ENCODE results near the gene PIN4. TPM values are rescaled to one million over a fixed set of nuclear protein-coding genes. Genes with fewer than 3 reads are reported as not detected.

The PIN4 gene
- total and polyA plus RNA-seq, 2 donors (not counting 3 experiments of a cell fraction or from before 2014, with no cell fraction given) = 4.5 to 10.4 TPM

- Histone ChIP-seq H2AFZ (ENCODE audit: low read depth, low read length) (no peak overlapping the region), H3K79me2 (ENCODE audit: control insufficient read depth, insufficient read depth, low read length) (no peaks in the 10 kb centered on the region), H3K27ac (ENCODE audit: insufficient read depth, low read depth, low read length) (no peak overlapping the region), H3K4me3 (replicated peaks in 1 of 3; ENCODE audit: insufficient read depth in 1 of 3, low read depth in 1 of 3, low read length in 3 of 3) (no peak overlapping the region), H3K4me2 (ENCODE audit: insufficient read depth, low read length) (no peak overlapping the region), H3K27me3 (ENCODE audit: control insufficient read depth in 2 of 2, insufficient read depth in 2 of 2, low read length in 2 of 2) (no peaks in the 10 kb centered on the region), H3K36me3 (ENCODE audit: control insufficient read depth in 2 of 2, extremely low read depth in 1 of 2, insufficient read depth in 2 of 2, low read length in 2 of 2) (peaks cover 5 to 27% of the 10 kb centered on the region in 2 experiments), H4K20me1 (replicated peaks; ENCODE audit: control insufficient read depth, extremely low read depth, insufficient read depth, low read length) (no peaks in the 10 kb centered on the region), H3K4me1 (ENCODE audit: control insufficient read depth, extremely low read depth, insufficient read depth, low read length) (no peaks in the 10 kb centered on the region), H3K9me1 (replicated peaks; ENCODE audit: control insufficient read depth, extremely low read depth, insufficient read depth, low read length) (no peaks in the 10 kb centered on the region), H3K9me3 (replicated peaks; ENCODE audit: control insufficient read depth, insufficient read depth, low read length) (no peaks in the 10 kb centered on the region), H3K9ac (replicated peaks; ENCODE audit: extremely low read depth, insufficient read depth, low read length) (no peak overlapping the region)
- TF ChIP-seq MYC (IDR thresholded peaks at IDR 0.05; ENCODE audit: low read depth, low read length) (no peak), CTCF (IDR thresholded peaks at IDR 0.05; ENCODE audit: extremely low read depth in 1 of 2, insufficient read depth in 1 of 2, low read depth in 1 of 2, low read length in 2 of 2) (no peak), EZH2 (IDR thresholded peaks at IDR 0.05; ENCODE audit: borderline replicate concordance, low read depth, low read length, severe bottlenecking) (no peak), FOS (IDR thresholded peaks at IDR 0.05; ENCODE audit: borderline replicate concordance, insufficient read depth, low read length) (no peak), GATA2 (IDR thresholded peaks at IDR 0.05; ENCODE audit: insufficient read depth, insufficient read length, low read depth, low read length) (no peak), POLR2AphosphoS5 (IDR thresholded peaks at IDR 0.05; ENCODE audit: insufficient read depth, low read depth, low read length) (no peak), MAX (IDR thresholded peaks at IDR 0.05; ENCODE audit: insufficient read depth, insufficient read length) (no peak), POLR2A (IDR thresholded peaks at IDR 0.05; ENCODE audit: low read depth, low read length) (no peak)
- ChIA-PET CTCF (no interaction called here), POLR2A (no interaction called here)
- BruUV-seq (replicated peaks) = no TSS peak
- FAIRE-seq (no peak), DNase-seq (ENCODE audit: low read depth, low spot score) (no peak)
- dilution Hi-C loops (cut with MboI; ENCODE audit: extremely low pct_ligation_motif_present, low sequenced_read_pairs) (no loop called here), intact Hi-C loops (cut with micrococcal nuclease) (no loop called here)
Measured at GRCh38 chrX:72143609-72143907, 38.0 kb upstream of the PIN4 start.

Measured in endothelial cell of umbilical vein (primary cell).